Putamen (tissue), 1 donor: Measurements from ENCODE around the gene ASB9.
"Not testable (repeated sequence)": the region's sequence is repeated elsewhere in the genome, so short reads cannot be mapped to it uniquely, and the experiment has no call there.

Source experiments
- DNase-seq: peaks from one replicate; pipeline ENCODE4 v3.0.0-alpha.2; 2016; ENCODE audit warnings: low spot score

Gene ASB9

GRCh38 chrX:15241301-15241700 lies 28.6 kb downstream of the ASB9 start:
- DNase-seq = no peak

DNA sequence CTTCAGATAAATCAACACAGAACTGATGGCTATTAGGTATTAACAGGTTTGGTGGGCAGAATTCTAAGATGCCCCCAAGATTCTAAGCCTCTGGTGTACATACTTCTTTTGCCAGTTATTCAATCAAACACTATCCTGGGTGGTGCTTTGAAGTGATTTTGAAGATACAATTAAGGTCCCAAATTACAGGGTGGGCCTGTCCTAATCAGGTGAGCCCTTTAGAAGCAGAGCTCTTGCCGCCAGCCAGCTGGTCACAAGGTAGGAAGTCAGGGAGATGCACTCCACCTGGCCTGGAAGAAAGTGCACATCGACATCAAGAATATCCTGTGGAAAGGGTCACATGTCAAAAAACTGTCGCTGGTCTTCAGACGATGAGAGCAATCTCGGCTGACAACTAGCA lies 29.5 kb downstream of the ASB9 start:
- no peak for DNase-seq

DNA sequence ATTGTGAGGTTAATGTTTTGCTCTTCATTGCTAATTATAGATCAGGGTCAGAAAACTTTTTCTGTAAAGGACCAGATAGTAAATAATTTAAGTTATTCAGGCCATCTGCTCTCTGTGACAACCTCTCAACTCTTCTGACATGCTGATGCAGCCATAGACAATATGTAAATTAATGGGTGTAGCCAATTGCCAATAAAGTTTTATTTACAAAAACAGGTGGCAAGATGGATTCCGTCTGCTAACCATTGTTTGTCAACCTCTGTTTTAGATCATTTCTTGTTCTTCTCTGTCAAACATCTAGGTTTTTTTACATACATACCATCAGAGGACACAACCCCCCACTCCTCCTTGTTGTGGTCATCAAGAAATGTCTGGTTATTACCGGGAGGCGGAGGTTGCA lies 33.7 kb downstream of the ASB9 start:
- DNase-seq = no peak

- no peak for DNase-seq
Measured at GRCh38 chrX:15235001-15235400, 34.9 kb downstream of the ASB9 start.

GRCh38 chrX:15233416-15234015 lies 36.4 kb downstream of the ASB9 start:
- peak; percentile 1 for DNase-seq

DNA sequence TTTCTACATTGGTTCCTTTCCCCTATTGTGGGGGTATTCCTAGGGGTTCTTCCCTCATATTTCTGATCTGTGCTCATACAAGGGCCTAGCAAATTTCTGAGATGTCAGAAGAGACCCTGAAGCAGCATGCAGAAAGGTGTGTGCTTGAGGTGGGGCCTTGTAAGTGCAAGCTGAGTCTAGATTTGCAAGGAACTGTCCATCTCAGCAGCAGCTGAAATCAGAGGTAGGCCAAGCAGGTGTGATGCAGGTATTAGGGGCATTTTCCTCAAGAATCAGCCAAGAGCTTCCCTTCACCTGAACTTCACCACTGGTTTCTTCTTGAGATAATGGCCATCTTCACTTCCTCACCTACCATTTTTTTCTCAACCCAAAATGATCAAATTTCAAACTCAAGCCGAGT lies 45.1 kb downstream of the ASB9 start:
- no peak for DNase-seq

DNA sequence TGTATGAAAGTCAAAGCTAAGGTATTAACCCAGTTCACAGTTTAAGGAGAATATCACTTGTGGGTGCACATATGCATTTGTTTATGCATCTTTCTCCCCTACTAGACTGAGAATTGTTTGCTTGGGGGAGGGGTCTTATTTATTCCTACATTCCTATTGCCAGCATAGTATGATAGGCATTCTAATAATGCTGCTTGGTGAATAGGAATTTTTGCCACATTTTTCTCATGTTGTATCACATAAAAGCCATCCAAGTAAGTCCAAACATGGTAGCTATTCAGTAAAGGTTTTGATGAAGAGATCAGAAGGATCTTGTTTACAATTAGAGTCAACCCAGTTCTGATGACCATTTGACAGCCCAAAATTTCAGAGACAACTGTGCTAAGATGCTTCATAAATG lies 48.6 kb downstream of the ASB9 start:
- DNase-seq = no peak

DNA sequence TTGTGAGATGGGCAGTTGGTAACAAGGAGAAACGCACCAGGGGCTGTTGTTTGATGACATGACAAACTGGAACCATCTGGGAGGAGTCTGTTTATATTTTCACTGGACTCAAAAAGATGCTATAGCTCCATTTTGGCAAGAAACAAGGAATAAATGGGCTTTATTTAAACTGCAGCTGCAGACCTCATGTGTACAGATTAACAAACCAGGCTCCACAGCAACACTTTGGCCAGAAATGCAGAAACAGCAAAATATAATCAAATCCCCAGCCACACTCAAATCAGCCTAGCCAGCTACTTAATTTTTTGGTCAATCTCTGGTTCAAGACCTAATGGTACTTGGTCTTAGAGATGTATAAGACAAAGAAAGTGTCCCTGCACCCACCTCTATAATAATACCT lies 52.7 kb downstream of the ASB9 start:
- DNase-seq = no peak

- DNase-seq = no peak
Measured at GRCh38 chrX:15216280-15216679, 53.6 kb downstream of the ASB9 start.

DNA sequence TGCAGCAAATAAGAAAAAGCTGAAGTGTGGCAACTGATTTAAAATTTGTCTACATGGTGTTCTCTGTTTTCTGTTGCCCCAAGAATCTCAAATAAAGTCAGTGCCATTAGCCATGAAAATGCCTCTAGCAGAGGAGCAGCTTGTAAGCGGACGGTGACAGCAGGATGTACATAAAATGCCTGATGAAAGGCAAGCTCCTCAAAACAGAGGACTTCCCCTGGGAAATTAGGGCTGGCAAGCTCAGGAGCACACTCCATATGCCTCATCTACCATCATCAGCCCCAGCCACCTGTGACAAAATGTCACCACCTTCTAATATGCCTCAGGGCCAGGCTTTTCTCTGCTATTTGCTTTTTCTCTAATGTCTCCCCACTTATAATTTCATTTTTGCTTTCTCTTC lies 54.5 kb downstream of the ASB9 start:
- no peak for DNase-seq

- no peak for DNase-seq
Measured at GRCh38 chrX:15214588-15214987, 55.3 kb downstream of the ASB9 start.

GRCh38 chrX:15209096-15209495 lies 60.8 kb downstream of the ASB9 start:
- DNase-seq = no peak

- no peak for DNase-seq
Measured at GRCh38 chrX:15207994-15208393, 61.9 kb downstream of the ASB9 start.

DNA sequence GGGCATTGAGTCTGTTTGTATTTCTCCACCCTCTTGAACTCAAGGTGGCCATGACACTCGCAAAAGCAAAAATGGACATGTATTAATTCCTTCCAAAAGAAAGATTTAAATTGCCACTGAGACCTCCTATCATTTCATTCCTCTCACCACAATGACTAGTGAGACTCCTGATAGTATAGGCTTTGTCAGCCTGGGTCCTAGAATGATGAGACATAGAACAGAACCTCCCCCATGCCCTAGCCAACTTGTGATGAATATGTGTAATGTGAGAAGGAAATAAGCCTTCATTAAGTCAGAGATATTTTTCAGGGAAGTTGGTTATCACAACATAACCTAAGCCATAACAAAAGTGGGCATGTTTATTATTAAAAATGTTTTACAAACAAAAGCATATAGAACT lies 62.5 kb downstream of the ASB9 start:
- no peak for DNase-seq

DNA sequence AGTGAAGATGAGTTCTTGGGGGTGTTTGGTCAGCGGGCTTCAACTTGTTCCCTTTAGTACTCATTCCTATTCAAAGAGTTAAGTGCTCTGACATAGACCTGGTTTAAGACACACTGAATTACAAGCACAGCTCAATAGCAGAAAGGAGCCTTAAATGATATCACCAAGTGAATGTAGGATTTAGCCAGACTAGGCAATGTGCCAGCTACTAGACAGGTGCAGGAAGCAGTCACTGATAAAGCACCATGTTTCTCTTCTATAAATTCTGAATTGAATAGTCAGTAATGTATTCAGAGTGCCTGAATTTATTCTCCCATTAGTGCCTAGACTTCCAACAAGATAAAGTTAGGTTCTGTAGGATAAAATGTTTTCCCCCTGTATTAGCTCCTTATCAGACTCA lies 63.6 kb downstream of the ASB9 start:
- no peak for DNase-seq

DNA sequence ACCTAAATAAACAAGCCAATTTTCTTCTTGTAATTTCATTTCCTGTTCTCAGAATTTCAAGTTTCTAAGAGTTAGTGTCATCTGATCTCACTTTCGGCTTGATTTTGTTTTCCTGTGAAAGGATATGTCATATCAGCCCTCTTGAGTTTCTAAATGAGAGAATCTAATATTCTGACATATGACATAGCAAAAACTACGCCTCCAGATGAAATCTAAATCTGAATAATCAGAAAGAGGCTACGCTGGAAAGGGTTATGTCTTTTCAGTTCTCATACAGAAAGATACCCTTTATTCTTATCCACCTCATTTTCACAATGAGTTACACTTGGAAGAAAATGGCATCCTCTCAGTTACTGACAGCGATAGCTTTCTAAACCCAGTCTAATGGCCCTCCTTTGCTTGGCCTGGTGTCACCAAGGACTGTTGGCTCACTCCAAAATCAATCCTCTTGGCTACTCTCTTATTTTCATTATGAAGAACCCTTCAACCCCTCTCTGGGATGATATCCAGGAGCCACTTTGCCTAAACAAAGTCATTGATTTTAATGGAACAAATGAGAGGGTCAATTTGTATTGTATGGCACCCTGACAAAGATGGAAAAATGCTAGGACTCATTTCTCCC lies 65.6 kb downstream of the ASB9 start:
- no peak for DNase-seq

GRCh38 chrX:15203694-15204093 lies 66.2 kb downstream of the ASB9 start:
- no peak for DNase-seq

GRCh38 chrX:15202454-15203177 lies 67.3 kb downstream of the ASB9 start:
- DNase-seq = peak; percentile 2

DNA sequence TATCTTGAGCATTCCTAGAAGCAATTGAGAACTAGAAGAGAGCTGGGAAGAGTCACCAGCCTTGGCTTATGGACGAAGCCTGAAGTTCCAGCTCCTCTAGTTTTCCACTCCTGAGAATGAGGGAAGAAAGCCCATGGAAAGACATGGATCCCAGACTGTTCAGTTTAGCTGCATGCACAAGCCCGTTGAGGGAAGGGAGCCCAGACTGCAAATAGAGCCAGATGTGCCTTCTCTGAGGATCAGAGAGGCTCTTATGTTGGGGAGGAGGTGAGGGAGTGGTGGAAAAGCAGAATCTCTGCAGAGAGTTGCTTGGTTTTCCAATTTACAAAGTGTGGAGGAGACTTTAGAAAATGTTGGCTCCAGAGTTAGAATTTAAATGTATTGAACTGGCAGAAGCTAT lies 69.0 kb downstream of the ASB9 start:
- no peak for DNase-seq

- DNase-seq = not testable (repeated sequence)
Measured at GRCh38 chrX:15198608-15199202, 71.2 kb downstream of the ASB9 start.

DNA sequence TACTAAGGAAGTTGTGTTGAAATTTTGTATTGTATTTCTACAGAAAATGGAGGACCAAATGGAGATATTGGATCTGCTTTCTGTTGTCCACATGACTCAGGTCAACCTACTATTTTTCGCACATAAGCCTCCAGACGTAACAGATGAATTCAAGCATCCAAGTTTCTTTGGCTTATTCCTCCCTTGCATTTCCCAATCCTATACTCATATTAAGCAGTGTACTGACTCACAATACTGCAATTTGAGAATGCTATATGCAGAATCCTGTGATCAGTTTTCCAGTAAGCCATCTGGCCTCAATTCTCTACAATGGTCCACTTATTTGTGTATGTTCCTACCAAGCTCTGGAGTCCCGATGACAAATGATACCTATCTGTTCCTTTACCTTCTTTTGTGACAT lies 75.7 kb downstream of the ASB9 start:
- DNase-seq = no peak
